PC-3 (cell line): ENCODE measurements around the gene LFNG. TPM values are rescaled to one million over a fixed set of nuclear protein-coding genes. Genes with fewer than 3 reads are reported as not detected.

Experiments used
- ATAC-seq: fragments of 200-7000 bp; cut with Tn5 transposase; 2 replicates; pipeline ENCODE4 v1.9.1; 2020; ENCODE audit warnings: mild to moderate bottlenecking, moderate library complexity
- BruUV-seq: library from RNA; stranded (reverse); fragments of 400-500 nt; replicated peaks from 2 replicates; lab custom pipeline; 2021; lab: Mats Ljungman, UMichigan
- CTCF ChIA-PET: fragments of 300-600 bp; sonication (Branson Sonifier 250); formaldehyde crosslinking; loops from one replicate; lab custom pipeline; 2022; ENCODE audit warnings: antibody characterized with exemption; lab: Charles Lee
- POLR2A ChIA-PET: fragments of 300-600 bp; sonication (Branson Sonifier 250); formaldehyde crosslinking; loops from one replicate; lab custom pipeline; 2022; ENCODE audit warnings: antibody characterized with exemption; ENCODE audit not compliant: unreplicated experiment; lab: Charles Lee
- DNase-seq: peaks from one replicate; pipeline ENCODE4 v3.0.0-alpha.2; 2015
- H2AFZ ChIP-seq: fragments of 300-600 bp; sonication (generic); 2 replicates; pipeline ENCODE4 v1.6.0; 2016; ENCODE audit warnings: antibody characterized with exemption, low read length
- H3F3A ChIP-seq: fragments of 300-600 bp; sonication (generic); one replicate; pipeline ENCODE4 v1.6.0; 2017; ENCODE audit warnings: antibody characterized with exemption, low read length, control low read depth, mild to moderate bottlenecking; ENCODE audit not compliant: unreplicated experiment
- H3K27ac ChIP-seq: fragments of 300-600 bp; sonication (generic); 2 replicates; pipeline ENCODE4 v1.5.1; 2016; ENCODE audit warnings: mild to moderate bottlenecking, low read length
- H3K27me3 ChIP-seq: fragments of 300-600 bp; sonication (generic); 2 replicates; pipeline ENCODE4 v1.6.1; 2016; ENCODE audit warnings: low read length, mixed read lengths
- H3K36me3 ChIP-seq: fragments of 300-600 bp; sonication (generic); 2 replicates; pipeline ENCODE4 v1.6.1; 2016; ENCODE audit warnings: low read depth, mixed run types, low read length, mixed read lengths
- H3K4me1 ChIP-seq: fragments of 300-600 bp; sonication (generic); 2 replicates; pipeline ENCODE4 v1.5.1; 2016; ENCODE audit warnings: low read length; ENCODE audit not compliant: insufficient read depth
- H3K4me2 ChIP-seq: fragments of 300-600 bp; sonication (generic); 2 replicates; pipeline ENCODE4 v1.6.0; 2016; ENCODE audit warnings: low read length
- H3K4me3 ChIP-seq: fragments of 300-600 bp; sonication (generic); 2 replicates; pipeline ENCODE4 v1.5.1; 2016; ENCODE audit warnings: mild to moderate bottlenecking, low read length, mixed read lengths
- H3K79me2 ChIP-seq: fragments of 300-600 bp; sonication (generic); 2 replicates; pipeline ENCODE4 v1.6.1; 2017; ENCODE audit warnings: low read length, mixed read lengths
- H3K9ac ChIP-seq: fragments of 300-600 bp; sonication (generic); 2 replicates; pipeline ENCODE4 v1.6.0; 2016; ENCODE audit warnings: mild to moderate bottlenecking, low read length
- H3K9me2 ChIP-seq: fragments of 300-600 bp; sonication (generic); replicated peaks from 2 replicates; pipeline ENCODE4 v1.6.1; 2016; ENCODE audit warnings: mixed run types, low read length, mixed read lengths
- H3K9me3 ChIP-seq: fragments of 300-600 bp; sonication (generic); 2 replicates; pipeline ENCODE4 v1.6.1; 2016; ENCODE audit warnings: low read length, mixed read lengths
- H4K20me1 ChIP-seq: fragments of 300-600 bp; sonication (generic); 2 replicates; pipeline ENCODE4 v1.6.1; 2016; ENCODE audit warnings: low read length, mixed read lengths
- EZH2 ChIP-seq: fragments of 300-600 bp; sonication (generic); IDR thresholded peaks from one replicate; pipeline ENCODE4 v1.6.1; 2017; ENCODE audit warnings: antibody characterized with exemption, mild to moderate bottlenecking, low read length; ENCODE audit not compliant: unreplicated experiment
- EZH2phosphoT487 ChIP-seq: fragments of 300-600 bp; sonication (generic); IDR thresholded peaks from 2 replicates; pipeline ENCODE4 v1.6.1; 2018; ENCODE audit warnings: mild to moderate bottlenecking, antibody characterized with exemption, low read length, borderline replicate concordance
- intact Hi-C: fragments of 100-400 bp; cut with micrococcal nuclease; formaldehyde crosslinking; loops from 2 replicates; pipeline ENCODE4 v1.9.0; 2023
- total RNA-seq: library from RNA; depleted of rRNA; stranded (reverse); fragments of >200 nt; gene quantifications from 2 replicates; pipeline ENCODE4 v1.2.3, GENCODE V29; 2014
- TF ChIP-seq, protein P1 (sequence below): fragments of 300-600 bp; sonication (generic); conservative IDR thresholded peaks from 2 replicates; pipeline ENCODE4 v1.5.1; 2017; ENCODE audit warnings: antibody characterized with exemption, low read depth, mild to moderate bottlenecking, low read length

LFNG gene
- total RNA-seq, 1 experiment from 2014 or later: 7.7 TPM

DNA sequence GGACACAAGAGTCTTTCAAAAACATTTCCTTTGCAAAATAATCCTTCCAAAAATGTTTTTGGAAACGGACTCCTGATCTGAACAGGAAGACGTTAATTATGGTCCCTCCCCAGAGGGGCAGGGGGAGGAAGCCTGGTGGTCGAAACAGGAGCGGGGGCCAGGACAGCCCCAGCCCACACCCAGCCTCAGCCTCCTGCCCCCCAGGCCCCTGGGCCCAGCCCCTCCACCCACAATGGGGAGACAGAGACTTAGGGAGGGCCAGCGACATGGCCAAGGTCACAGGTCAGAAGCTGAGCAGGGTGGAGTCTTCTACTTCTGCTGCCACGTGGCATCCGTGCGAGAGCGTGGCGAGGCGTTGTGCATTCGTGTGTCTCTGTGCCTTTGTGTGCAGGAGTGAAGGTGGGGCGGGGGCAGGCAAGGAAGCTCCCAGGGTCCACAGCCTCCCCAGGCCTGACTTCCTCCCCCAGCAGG is 29.4 kb upstream of the LFNG start:
- Histone ChIP-seq H3K4me2 (no peak overlapping the region), H3K79me2 (no peaks in the 10 kb centered on the region), H3K27me3 (no peaks in the 10 kb centered on the region), H3K9ac (no peak overlapping the region), H2AFZ (no peak overlapping the region), H3K9me3 (no peaks in the 10 kb centered on the region), H3K36me3 (no peaks in the 10 kb centered on the region), H4K20me1 (no peaks in the 10 kb centered on the region), H3K9me2 (no peaks in the 10 kb centered on the region), H3F3A (no peaks in the 10 kb centered on the region), H3K4me3 (no peak overlapping the region), H3K27ac (no peak overlapping the region), H3K4me1 (no peaks in the 10 kb centered on the region)
- POLR2A ChIA-PET: no interaction called here
- no TSS peak for BruUV-seq
- ATAC-seq (no peak), DNase-seq (no peak)
- intact Hi-C loops: no loop called here
- CTCF ChIA-PET: no interaction called here
- TF ChIP-seq EZH2 (no peak), EZH2phosphoT487 (no peak)
- TF ChIP-seq, protein P1, sequence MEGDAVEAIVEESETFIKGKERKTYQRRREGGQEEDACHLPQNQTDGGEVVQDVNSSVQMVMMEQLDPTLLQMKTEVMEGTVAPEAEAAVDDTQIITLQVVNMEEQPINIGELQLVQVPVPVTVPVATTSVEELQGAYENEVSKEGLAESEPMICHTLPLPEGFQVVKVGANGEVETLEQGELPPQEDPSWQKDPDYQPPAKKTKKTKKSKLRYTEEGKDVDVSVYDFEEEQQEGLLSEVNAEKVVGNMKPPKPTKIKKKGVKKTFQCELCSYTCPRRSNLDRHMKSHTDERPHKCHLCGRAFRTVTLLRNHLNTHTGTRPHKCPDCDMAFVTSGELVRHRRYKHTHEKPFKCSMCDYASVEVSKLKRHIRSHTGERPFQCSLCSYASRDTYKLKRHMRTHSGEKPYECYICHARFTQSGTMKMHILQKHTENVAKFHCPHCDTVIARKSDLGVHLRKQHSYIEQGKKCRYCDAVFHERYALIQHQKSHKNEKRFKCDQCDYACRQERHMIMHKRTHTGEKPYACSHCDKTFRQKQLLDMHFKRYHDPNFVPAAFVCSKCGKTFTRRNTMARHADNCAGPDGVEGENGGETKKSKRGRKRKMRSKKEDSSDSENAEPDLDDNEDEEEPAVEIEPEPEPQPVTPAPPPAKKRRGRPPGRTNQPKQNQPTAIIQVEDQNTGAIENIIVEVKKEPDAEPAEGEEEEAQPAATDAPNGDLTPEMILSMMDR: no peak

DNA sequence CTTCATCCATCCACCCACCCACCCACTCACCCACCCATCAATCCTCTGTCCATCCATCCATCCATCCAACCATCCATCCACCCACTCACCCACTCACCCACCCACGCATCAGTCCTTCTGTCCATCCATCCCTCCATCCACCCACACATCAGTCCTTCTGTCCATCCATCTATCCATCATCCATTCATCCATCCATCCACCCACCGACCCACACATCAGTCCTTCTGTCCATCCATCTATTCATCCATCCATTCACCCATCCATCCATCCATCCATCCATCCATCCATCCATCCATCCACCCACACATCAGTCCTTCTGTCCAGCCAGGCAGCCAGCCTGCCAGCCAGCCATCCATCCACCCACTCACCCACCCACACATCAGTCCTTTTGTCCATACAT is 27.5 kb upstream of the LFNG start:
- H3K4me2 ChIP-seq: no peak overlapping the region
- H3K9me2 ChIP-seq: no peaks in the 10 kb centered on the region
- no peak overlapping the region for H3K4me3 ChIP-seq
- no peaks in the 10 kb centered on the region for H3K4me1 ChIP-seq
- POLR2A ChIA-PET: no interaction called here
- ATAC-seq (no peak), DNase-seq (no peak)
- no peaks in the 10 kb centered on the region for H3K9me3 ChIP-seq
- CTCF ChIA-PET: no interaction called here
- no peaks in the 10 kb centered on the region for H3F3A ChIP-seq
- intact Hi-C loops: no loop called here
- H4K20me1 ChIP-seq: no peaks in the 10 kb centered on the region
- BruUV-seq: no TSS peak
- H3K36me3 ChIP-seq: no peaks in the 10 kb centered on the region
- H3K79me2 ChIP-seq: no peaks in the 10 kb centered on the region
- no peak overlapping the region for H3K27ac ChIP-seq
- H3K9ac ChIP-seq: no peak overlapping the region
- TF ChIP-seq, protein P1: no peak
- TF ChIP-seq EZH2phosphoT487: no peak
- TF ChIP-seq EZH2: no peak
- H2AFZ ChIP-seq: no peak overlapping the region
- H3K27me3 ChIP-seq: no peaks in the 10 kb centered on the region

DNA sequence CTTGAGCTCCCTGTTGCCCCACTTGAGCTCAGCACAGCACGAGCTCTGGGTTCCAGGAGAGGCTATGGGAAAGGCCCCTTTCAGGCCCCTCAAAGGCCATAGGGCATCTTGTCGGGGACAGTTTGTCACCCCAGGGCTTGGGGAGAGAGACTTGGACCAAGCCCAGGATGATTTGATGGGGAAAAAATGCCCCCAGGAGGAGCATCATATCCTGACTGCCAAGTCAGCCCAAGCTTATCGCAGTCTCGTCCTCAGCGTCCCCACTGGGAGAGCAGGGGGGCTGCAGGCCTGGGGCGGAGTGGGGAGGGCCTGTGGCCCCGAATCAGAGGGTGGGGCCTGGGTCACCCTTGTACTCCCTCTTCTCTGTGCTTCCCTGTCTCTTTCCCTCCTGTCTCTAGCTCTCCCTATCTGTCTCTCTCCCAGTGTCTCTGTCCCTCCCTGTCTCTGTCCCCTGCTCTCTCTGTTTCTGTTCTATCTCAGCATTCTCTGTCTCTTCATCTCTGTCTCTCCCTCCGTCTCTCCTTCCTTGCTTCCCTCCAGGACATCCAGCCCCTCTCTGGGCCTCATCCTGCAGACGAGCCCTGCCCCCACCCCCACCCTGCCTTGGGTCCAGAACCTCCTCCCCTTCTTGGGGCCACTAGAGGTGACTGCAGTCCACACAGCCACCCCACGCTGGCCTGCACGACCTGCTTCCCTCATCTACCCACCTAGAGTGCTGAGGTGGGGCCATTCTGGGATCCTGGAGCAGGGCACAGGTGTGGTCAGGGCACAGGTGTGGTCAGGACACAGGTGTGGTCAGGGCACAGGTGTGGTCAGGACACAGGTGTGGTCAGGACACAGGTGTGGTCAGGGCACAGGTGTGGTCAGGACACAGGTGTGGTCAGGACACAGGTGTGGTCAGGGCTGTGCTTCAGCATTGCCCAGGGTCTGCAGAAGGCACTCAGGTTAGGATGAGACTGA is 26.1 kb upstream of the LFNG start:
- Histone ChIP-seq H2AFZ (no peak overlapping the region), H3K9me3 (no peaks in the 10 kb centered on the region), H3K4me1 (no peaks in the 10 kb centered on the region), H3K36me3 (no peaks in the 10 kb centered on the region), H3F3A (no peaks in the 10 kb centered on the region), H3K9me2 (no peaks in the 10 kb centered on the region), H3K9ac (no peak overlapping the region), H4K20me1 (no peaks in the 10 kb centered on the region), H3K4me3 (no peak overlapping the region), H3K4me2 (no peak overlapping the region), H3K27me3 (no peaks in the 10 kb centered on the region), H3K79me2 (no peaks in the 10 kb centered on the region), H3K27ac (no peak overlapping the region)
- CTCF ChIA-PET: no interaction called here
- intact Hi-C loops: no loop called here
- ATAC-seq: peak; percentile 10; the same call in 1 of the 2 replicates
- TF ChIP-seq EZH2phosphoT487 (no peak), EZH2 (no peak)
- TF ChIP-seq, protein P1: no peak
- no peak for DNase-seq
- POLR2A ChIA-PET: no interaction called here
- BruUV-seq: no TSS peak
